Cortex of kidney (tissue), 1 donor: ENCODE data around the gene MTX1.

ENCODE experiments used
- DNase-seq: peaks from one replicate; lab custom pipeline; 2025; lab: John Stamatoyannopoulos, UW

MTX1 gene

DNA sequence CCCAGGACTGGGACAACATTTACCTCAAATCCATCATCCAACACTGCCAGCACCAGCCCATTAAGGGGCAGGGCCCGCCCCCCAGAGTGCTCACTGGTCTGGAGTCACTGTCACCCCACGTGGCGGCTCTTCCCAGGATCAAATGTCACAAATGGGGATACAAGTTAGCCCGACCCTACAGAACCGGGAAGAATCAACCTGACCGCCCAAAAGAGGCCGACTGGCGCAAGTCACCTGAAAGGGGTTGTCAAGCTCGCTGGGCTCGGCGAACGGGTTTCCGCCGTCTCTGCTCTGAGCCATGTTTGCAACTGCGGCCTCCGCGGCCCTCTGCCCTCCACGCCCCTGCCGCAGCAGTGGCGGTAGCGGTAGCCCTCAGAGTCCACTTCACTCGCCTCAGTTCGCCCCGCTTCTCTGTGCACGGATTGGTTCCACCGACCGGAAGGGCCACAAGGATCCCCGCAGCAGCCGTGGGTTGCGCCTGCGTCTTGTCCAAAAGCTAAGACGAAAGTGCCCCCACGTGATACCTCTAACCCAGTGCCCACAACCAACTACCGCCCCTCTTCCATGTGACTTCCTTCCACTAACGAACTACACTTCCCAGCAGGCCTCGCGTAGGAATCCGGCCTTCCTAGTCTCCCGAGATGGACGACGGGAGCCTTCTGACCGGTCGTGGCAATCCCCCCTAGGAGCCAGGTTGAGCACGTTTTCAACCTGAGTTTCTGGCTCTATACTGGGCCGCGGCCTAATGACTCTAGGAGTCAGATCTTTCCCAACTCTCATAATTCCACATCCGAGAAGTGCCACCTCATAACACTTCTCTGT, 53.6 kb downstream of the MTX1 start, which contains the start of gene SCAMP3:
TSS of gene SCAMP3 (minus strand) at position 509 of the 822 bp plus-strand sequence. CDS start at position 300, 209 bp downstream.
- DNase-seq, result no peak

DNA sequence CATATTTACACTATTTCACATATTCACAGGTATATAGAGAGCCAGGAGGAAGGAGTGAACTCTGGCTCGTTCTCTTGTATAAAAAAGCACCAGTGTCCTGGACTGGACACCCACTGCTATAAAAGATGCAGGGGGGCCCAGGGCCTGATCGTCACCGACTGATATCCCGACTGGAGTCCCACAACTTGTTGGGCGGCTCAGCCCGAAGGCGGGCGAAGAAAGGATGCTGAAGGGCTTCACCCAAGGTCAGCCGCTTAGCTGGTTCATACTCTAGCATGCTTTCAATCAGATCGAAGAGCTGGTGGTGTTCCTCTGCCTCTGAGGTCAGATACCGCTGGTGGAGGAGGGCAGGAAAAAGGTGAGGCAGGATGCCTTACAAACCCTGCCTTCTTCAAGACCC, 54.6 kb downstream of the MTX1 start:
- no peak for DNase-seq
